ENCODE data around the gene BCL2.

Gene BCL2

GRCh38 chr18:63126134-63127069 lies 193.2 kb downstream of the BCL2 start:
- no peak for DNase-seq (ENCODE audit: extremely low read depth in 1 of 2, low read depth in 1 of 2)

- DNase-seq (ENCODE audit: extremely low read depth in 1 of 2, low read depth in 1 of 2) = no peak
Observed at GRCh38 chr18:63120620-63121019, 198.9 kb downstream of the BCL2 start.

GRCh38 chr18:63119647-63120046 lies 199.9 kb downstream of the BCL2 start:
- DNase-seq (ENCODE audit: extremely low read depth in 1 of 2, low read depth in 1 of 2) = no peak

- DNase-seq (ENCODE audit: extremely low read depth in 1 of 2, low read depth in 1 of 2) = no peak
Observed at GRCh38 chr18:63113899-63114565, 205.5 kb downstream of the BCL2 start.

- no peak for DNase-seq (ENCODE audit: extremely low read depth in 1 of 2, low read depth in 1 of 2)
Observed at GRCh38 chr18:63112706-63113105, 206.9 kb downstream of the BCL2 start.

GRCh38 chr18:63111671-63112402 lies 207.7 kb downstream of the BCL2 start:
- DNase-seq (ENCODE audit: extremely low read depth in 1 of 2, low read depth in 1 of 2) = no peak

GRCh38 chr18:63109802-63110201 lies 209.8 kb downstream of the BCL2 start:
- DNase-seq (ENCODE audit: extremely low read depth in 1 of 2, low read depth in 1 of 2) = no peak

GRCh38 chr18:63109022-63109421 lies 210.5 kb downstream of the BCL2 start:
- DNase-seq (ENCODE audit: extremely low read depth in 1 of 2, low read depth in 1 of 2) = no peak

- no peak for DNase-seq (ENCODE audit: extremely low read depth in 1 of 2, low read depth in 1 of 2)
Observed at GRCh38 chr18:63107931-63108330, 211.6 kb downstream of the BCL2 start.

GRCh38 chr18:63107171-63107845 lies 212.3 kb downstream of the BCL2 start:
- DNase-seq (ENCODE audit: extremely low read depth in 1 of 2, low read depth in 1 of 2) = no peak

- no peak for DNase-seq (ENCODE audit: extremely low read depth in 1 of 2, low read depth in 1 of 2)
Observed at GRCh38 chr18:63106727-63107126, 212.8 kb downstream of the BCL2 start.

GRCh38 chr18:63105636-63106316 lies 213.8 kb downstream of the BCL2 start:
- no peak for DNase-seq (ENCODE audit: extremely low read depth in 1 of 2, low read depth in 1 of 2)

- DNase-seq (ENCODE audit: extremely low read depth in 1 of 2, low read depth in 1 of 2) = no peak
Observed at GRCh38 chr18:63104868-63105267, 214.7 kb downstream of the BCL2 start.

- no peak for DNase-seq (ENCODE audit: extremely low read depth in 1 of 2, low read depth in 1 of 2)
Observed at GRCh38 chr18:63102941-63103744, 216.4 kb downstream of the BCL2 start.

- no peak for DNase-seq (ENCODE audit: extremely low read depth in 1 of 2, low read depth in 1 of 2)
Observed at GRCh38 chr18:63100630-63101055, 218.9 kb downstream of the BCL2 start.

- DNase-seq (ENCODE audit: extremely low read depth in 1 of 2, low read depth in 1 of 2) = no peak
Observed at GRCh38 chr18:63099848-63100629, 219.5 kb downstream of the BCL2 start.

- DNase-seq (ENCODE audit: extremely low read depth in 1 of 2, low read depth in 1 of 2) = no peak
Observed at GRCh38 chr18:63099091-63099840, 220.3 kb downstream of the BCL2 start.

Measured in activated CD8-positive, alpha-beta memory T cell treated with anti-CD3 and anti-CD28 coated beads for 1 hour (primary cell).